Naive thymus-derived CD4-positive, alpha-beta T cell (primary cell): Measurements from ENCODE around the gene MACF1. TPM values are rescaled to one million over a fixed set of nuclear protein-coding genes. Genes with fewer than 3 reads are reported as not detected.

Experiments used
- ATAC-seq: fragments of 150-1000 bp; cut with Tn5 transposase; 2 replicates; pipeline ENCODE4 v1.10.0; 2021; ENCODE audit warnings: mild to moderate bottlenecking, moderate library complexity
- CTCF ChIA-PET: fragments of 350-600 bp; sonication (Branson Sonifier 250); formaldehyde crosslinking; loops from one replicate; lab custom pipeline; 2021; ENCODE audit warnings: antibody characterized with exemption; lab: Charles Lee
- POLR2A ChIA-PET: fragments of 350-600 bp; sonication (Branson Sonifier 250); formaldehyde crosslinking; loops from one replicate; lab custom pipeline; 2021; ENCODE audit warnings: antibody characterized with exemption, inconsistent platforms; lab: Charles Lee
- DNase-seq, 9 donors: peaks; one replicate each; pipeline versions ENCODE4 v3.0.0 to v3.0.0-alpha.2; 2020 to 2022; ENCODE audit warnings: mixed read lengths in 1 of 9
- H3K27ac ChIP-seq: one replicate; pipeline ENCODE4 v1.7.0; 2013; ENCODE audit warnings: mild to moderate bottlenecking, low read depth, low read length, moderate library complexity
- H3K27me3 ChIP-seq, 2 donors: one replicate each; pipeline ENCODE4 v1.7.0; 2013; ENCODE audit warnings: low read length in 2 of 2, mild to moderate bottlenecking in 2 of 2, moderate library complexity in 2 of 2; ENCODE audit not compliant: control insufficient read depth in 2 of 2, insufficient read depth in 2 of 2
- H3K36me3 ChIP-seq, 3 experiments: 1 replicate in 2 of 3; 2 replicates in 1 of 3; pipeline ENCODE4 v1.7.0; 2013; ENCODE audit warnings: low read length in 3 of 3, mild to moderate bottlenecking in 3 of 3, moderate library complexity in 1 of 3; ENCODE audit not compliant: insufficient read depth in 3 of 3, control insufficient read depth in 2 of 3
- H3K4me1 ChIP-seq, 2 donors: one replicate each; pipeline ENCODE4 v1.7.0; 2013; ENCODE audit warnings: low read length in 2 of 2, mild to moderate bottlenecking in 2 of 2, moderate library complexity in 1 of 2; ENCODE audit not compliant: control insufficient read depth in 2 of 2, insufficient read depth in 2 of 2
- H3K4me3 ChIP-seq: 2 replicates; pipeline ENCODE4 v1.7.0; 2013; ENCODE audit warnings: mild to moderate bottlenecking, low read length
- H3K9me3 ChIP-seq, 3 experiments: 1 replicate in 2 of 3; 2 replicates in 1 of 3; pipeline ENCODE4 v1.7.0; 2013; ENCODE audit warnings: low read length in 3 of 3; ENCODE audit not compliant: control insufficient read depth in 2 of 3
- H3K27ac Mint-ChIP-seq, 9 donors: one replicate each; pipeline ENCODE4 v1.8.0; 2020 to 2022; ENCODE audit warnings: mixed read lengths in 9 of 9, mild to moderate bottlenecking in 8 of 9, moderate library complexity in 5 of 9, inconsistent platforms in 2 of 9
- H3K27me3 Mint-ChIP-seq, 5 donors: one replicate each; pipeline ENCODE4 v1.8.0; 2021 to 2022; ENCODE audit warnings: mixed read lengths in 5 of 5, mild to moderate bottlenecking in 1 of 5
- H3K36me3 Mint-ChIP-seq, 5 donors: one replicate each; pipeline ENCODE4 v1.8.0; 2020 to 2022; ENCODE audit warnings: mixed read lengths in 5 of 5, mild to moderate bottlenecking in 3 of 5, inconsistent platforms in 1 of 5
- H3K4me1 Mint-ChIP-seq, 7 donors: one replicate each; pipeline ENCODE4 v1.8.0; 2020 to 2022; ENCODE audit warnings: mixed read lengths in 7 of 7, mild to moderate bottlenecking in 3 of 7, inconsistent platforms in 1 of 7
- H3K4me3 Mint-ChIP-seq, 10 donors: one replicate each; pipeline ENCODE4 v1.8.0; 2020 to 2022; ENCODE audit warnings: mild to moderate bottlenecking in 10 of 10, mixed read lengths in 10 of 10, moderate library complexity in 6 of 10, inconsistent platforms in 2 of 10
- H3K9me3 Mint-ChIP-seq, 11 donors: one replicate each; pipeline ENCODE4 v1.8.0; 2020 to 2022; ENCODE audit warnings: mixed read lengths in 11 of 11, mild to moderate bottlenecking in 4 of 11, inconsistent platforms in 1 of 11, moderate library complexity in 1 of 11
- intact Hi-C, 2 donors: fragments of 100-400 bp; cut with micrococcal nuclease; formaldehyde crosslinking; loops; one replicate each; pipeline ENCODE4 v1.15.1; 2023
- polyA plus RNA-seq, 2 donors: library from polyadenylated mRNA; unstranded; fragments of 300-500 nt; fragmentation: Illumina TruSeq; gene quantifications; one replicate each; pipeline ENCODE4 v1.2.3, GENCODE V29; 2021
- total RNA-seq, 6 experiments: library from RNA in 5 of 6; stranded (reverse) in 5 of 6; gene quantifications; 1 replicate in 5 of 6; 2 replicates in 1 of 6; pipeline ENCODE4 v1.2.3 and lab custom pipeline; 2021 to 2026

MACF1 gene
- total and polyA plus RNA-seq, 7 experiments from 2014 or later: 21.2 to 409 (median 288) TPM

DNA sequence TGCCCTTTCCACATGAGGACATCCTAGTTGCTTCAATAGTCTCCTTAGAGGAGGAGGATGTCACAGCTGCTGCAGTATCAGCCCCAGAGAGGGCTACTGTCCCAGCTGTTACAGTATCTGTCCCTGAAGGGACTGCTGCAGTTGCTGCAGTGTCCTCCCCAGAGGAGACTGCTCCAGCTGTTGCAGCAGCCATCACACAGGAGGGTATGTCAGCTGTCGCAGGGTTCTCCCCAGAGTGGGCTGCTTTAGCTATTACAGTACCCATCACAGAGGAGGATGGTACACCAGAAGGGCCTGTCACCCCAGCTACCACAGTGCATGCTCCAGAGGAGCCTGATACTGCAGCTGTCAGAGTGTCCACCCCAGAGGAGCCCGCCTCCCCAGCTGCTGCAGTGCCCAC lies 208.4 kb downstream of the MACF1 start:
- Mint-ChIP-seq H3K9me3 (no peaks in the 10 kb centered on the region), H3K36me3 (peaks cover 0 to 21% (median 6%) of the 10 kb centered on the region in 5 donors), H3K27me3 (no peaks in the 10 kb centered on the region), H3K4me3 (no peak overlapping the region), H3K4me1 (peaks cover 31 to 63% (median 56%) of the 10 kb centered on the region in 7 donors), H3K27ac (no peak overlapping the region)
- no peaks in the 10 kb centered on the region for H3K9me3 ChIP-seq
- no peaks in the 10 kb centered on the region for H3K27me3 ChIP-seq
- intact Hi-C loops: loop anchor here in 1 of 2 donors (5.0 to 10.0 kb wide), 2 partner anchors 146 to 558 kb away; partner anchors contain the start of gene RRAGC
- ATAC-seq (no peak), DNase-seq (no peak)
- no peak overlapping the region for H3K27ac ChIP-seq
- peaks cover 11 to 24% of the 10 kb centered on the region in 2 donors for H3K4me1 ChIP-seq
- POLR2A ChIA-PET: no interaction called here
- H3K4me3 ChIP-seq: no peak overlapping the region
- CTCF ChIA-PET: interaction anchor here (1.3 kb wide), 1 partner anchor 14 kb away, joined by 3 read pairs; no protein-coding TSS in a partner anchor
- H3K36me3 ChIP-seq: peaks cover 3 to 18% (median 8%) of the 10 kb centered on the region in 3 experiments

DNA sequence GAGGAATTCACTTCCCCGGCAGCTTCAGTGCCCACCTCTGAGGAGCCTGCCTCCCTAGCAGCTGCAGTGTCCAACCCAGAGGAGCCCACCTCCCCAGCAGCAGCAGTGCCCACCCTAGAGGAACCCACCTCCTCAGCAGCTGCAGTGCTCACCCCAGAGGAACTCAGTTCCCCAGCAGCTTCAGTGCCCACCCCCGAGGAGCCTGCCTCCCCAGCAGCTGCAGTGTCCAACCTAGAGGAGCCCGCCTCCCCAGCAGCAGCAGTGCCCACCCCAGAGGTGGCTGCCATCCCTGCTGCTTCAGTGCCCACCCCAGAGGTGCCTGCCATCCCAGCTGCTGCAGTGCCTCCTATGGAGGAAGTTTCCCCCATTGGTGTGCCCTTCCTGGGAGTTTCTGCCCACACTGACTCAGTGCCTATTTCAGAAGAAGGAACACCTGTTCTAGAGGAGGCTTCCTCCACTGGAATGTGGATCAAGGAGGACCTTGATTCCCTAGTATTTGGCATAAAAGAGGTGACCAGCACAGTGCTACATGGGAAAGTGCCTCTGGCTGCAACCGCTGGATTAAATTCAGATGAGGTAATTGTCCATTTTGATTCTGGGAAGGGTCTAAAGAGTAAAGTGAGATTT lies 209.5 kb downstream of the MACF1 start:
- Mint-ChIP-seq H3K4me3 (peak overlapping the region in 1 of 10 donors; percentile 26), H3K4me1 (peaks cover 32 to 64% (median 59%) of the 10 kb centered on the region in 7 donors), H3K27ac (peak overlapping the region in 3 of 9 donors; percentile 24 to 51 (median 31)), H3K36me3 (peaks cover 0 to 26% (median 8%) of the 10 kb centered on the region in 5 donors), H3K27me3 (no peaks in the 10 kb centered on the region), H3K9me3 (no peaks in the 10 kb centered on the region)
- Histone ChIP-seq H3K9me3 (no peaks in the 10 kb centered on the region), H3K4me3 (no peak overlapping the region), H3K27me3 (no peaks in the 10 kb centered on the region), H3K36me3 (peaks cover 3 to 18% (median 8%) of the 10 kb centered on the region in 3 experiments), H3K4me1 (peaks cover 7 to 20% of the 10 kb centered on the region in 2 donors), H3K27ac (no peak overlapping the region)
- intact Hi-C loops: loop anchor here in 1 of 2 donors (5.0 to 10.0 kb wide), 2 partner anchors 147 to 559 kb away; partner anchors contain the start of gene RRAGC
- POLR2A ChIA-PET: no interaction called here
- DNase-seq: no peak
- ATAC-seq: no peak
- CTCF ChIA-PET: interaction anchor here (1.2 kb wide), 1 partner anchor 155 kb away, joined by 3 read pairs; no protein-coding TSS in a partner anchor

DNA sequence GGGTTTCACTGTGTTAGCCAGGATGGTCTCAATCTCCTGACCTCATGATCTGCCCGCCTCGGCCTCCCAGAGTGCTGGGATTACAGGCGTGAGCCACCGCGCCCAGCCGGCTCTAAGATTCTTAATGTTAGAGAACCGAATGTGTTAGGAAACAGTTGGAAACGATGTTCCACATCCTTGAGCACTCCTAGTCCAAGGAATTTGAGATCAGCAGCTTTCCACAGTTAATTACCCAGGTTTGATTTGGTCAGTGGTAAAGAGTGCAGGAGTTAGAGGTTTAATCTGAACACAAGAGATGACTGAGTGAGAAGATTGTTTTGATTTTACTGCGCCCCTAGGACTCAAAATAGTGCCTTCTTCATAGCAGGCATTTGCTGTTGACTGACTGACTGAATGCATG lies 211.1 kb downstream of the MACF1 start:
- Mint-ChIP-seq H3K27me3 (no peaks in the 10 kb centered on the region), H3K4me1 (peaks cover 23 to 58% (median 52%) of the 10 kb centered on the region in 7 donors), H3K36me3 (peaks cover 0 to 26% (median 8%) of the 10 kb centered on the region in 5 donors), H3K4me3 (no peak overlapping the region), H3K27ac (peak overlapping the region in 2 of 9 donors; percentile 2 to 37), H3K9me3 (no peaks in the 10 kb centered on the region)
- CTCF ChIA-PET: interaction anchor here (1.2 kb wide), 1 partner anchor 157 kb away, joined by 3 read pairs; no protein-coding TSS in a partner anchor
- Histone ChIP-seq H3K27me3 (no peaks in the 10 kb centered on the region), H3K9me3 (no peaks in the 10 kb centered on the region), H3K4me3 (no peak overlapping the region), H3K4me1 (peaks cover 0 to 9% of the 10 kb centered on the region in 2 donors), H3K27ac (no peak overlapping the region), H3K36me3 (peaks cover 3 to 18% (median 8%) of the 10 kb centered on the region in 3 experiments)
- intact Hi-C loops: loop anchor here in 1 of 2 donors (10.0 kb wide), 1 partner anchor 561 kb away; the partner anchor contains the start of gene RRAGC
- ATAC-seq (no peak), DNase-seq (no peak)
- POLR2A ChIA-PET: interaction anchor here (0.8 kb wide), 1 partner anchor 18 kb away, joined by 3 read pairs; no protein-coding TSS in a partner anchor

DNA sequence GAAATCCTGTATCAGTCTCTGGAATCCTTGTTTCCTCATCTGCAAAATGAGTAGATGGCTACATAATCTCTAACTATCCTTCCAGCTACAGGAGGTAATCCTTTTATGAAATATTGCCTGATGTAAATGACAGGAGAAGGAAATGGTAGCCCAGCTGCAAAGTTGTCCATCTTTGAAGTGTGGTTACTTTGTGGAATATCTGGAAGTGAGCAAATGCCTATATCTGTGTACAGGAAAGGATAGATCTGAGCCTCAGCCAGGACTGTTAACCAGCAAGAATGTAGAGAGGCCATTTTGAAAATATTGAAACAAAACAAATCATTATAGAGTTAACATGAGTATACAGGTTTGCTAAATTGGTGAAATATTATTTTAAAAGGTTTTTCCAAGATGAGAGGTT lies 212.1 kb downstream of the MACF1 start:
- DNase-seq (no peak), ATAC-seq (no peak)
- Mint-ChIP-seq H3K4me1 (peaks cover 19 to 47% (median 41%) of the 10 kb centered on the region in 7 donors), H3K9me3 (no peaks in the 10 kb centered on the region), H3K36me3 (peaks cover 0 to 26% (median 5%) of the 10 kb centered on the region in 5 donors), H3K27me3 (no peaks in the 10 kb centered on the region), H3K4me3 (no peak overlapping the region), H3K27ac (peak overlapping the region in 2 of 9 donors; percentile 20 to 37)
- CTCF ChIA-PET: no interaction called here
- no peaks in the 10 kb centered on the region for H3K27me3 ChIP-seq
- peaks cover 0 to under 1% of the 10 kb centered on the region in 2 donors for H3K4me1 ChIP-seq
- no peak overlapping the region for H3K27ac ChIP-seq
- peaks cover 3 to 17% (median 8%) of the 10 kb centered on the region in 3 experiments for H3K36me3 ChIP-seq
- POLR2A ChIA-PET: interaction anchor here (0.6 kb wide), 1 partner anchor 9 kb away, joined by 5 read pairs; no protein-coding TSS in a partner anchor
- H3K4me3 ChIP-seq: no peak overlapping the region
- no peaks in the 10 kb centered on the region for H3K9me3 ChIP-seq
- intact Hi-C loops: loop anchor here in 1 of 2 donors (10.0 kb wide), 1 partner anchor 562 kb away; the partner anchor contains the start of gene RRAGC

DNA sequence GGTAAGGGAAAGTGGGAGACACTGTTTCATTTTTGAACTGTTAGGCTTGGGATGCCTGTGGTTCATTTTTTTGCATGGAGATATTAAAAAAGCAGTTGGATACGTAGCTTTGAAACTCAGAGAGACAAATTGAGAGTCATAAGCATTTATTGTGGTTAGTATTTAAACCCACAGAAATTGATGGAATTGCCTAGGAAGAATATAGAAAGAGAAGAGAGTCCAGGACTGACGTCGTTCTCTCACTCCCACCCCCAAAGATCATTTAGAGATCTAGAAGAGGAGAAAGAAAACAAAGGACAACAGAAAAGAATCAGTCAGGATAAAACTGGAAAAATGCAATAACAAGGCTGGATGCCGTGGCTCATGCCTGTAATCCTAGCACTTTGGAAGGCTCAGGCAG lies 213.7 kb downstream of the MACF1 start:
- Mint-ChIP-seq H3K4me1 (peaks cover 20 to 40% (median 30%) of the 10 kb centered on the region in 7 donors), H3K4me3 (peak overlapping the region in 1 of 10 donors; percentile 18), H3K36me3 (peaks cover 5 to 28% (median 12%) of the 10 kb centered on the region in 5 donors), H3K27me3 (no peaks in the 10 kb centered on the region), H3K27ac (peak overlapping the region in 5 of 9 donors; percentile 9 to 86 (median 76)), H3K9me3 (no peaks in the 10 kb centered on the region)
- ChIA-PET POLR2A (no interaction called here), CTCF (interaction anchor here (1.5 kb wide), 1 partner anchor 8 kb away, joined by 6 read pairs; no protein-coding TSS in a partner anchor)
- no peaks in the 10 kb centered on the region for H3K4me1 ChIP-seq
- H3K4me3 ChIP-seq: no peak overlapping the region
- no peak overlapping the region for H3K27ac ChIP-seq
- intact Hi-C loops: loop anchor here in 1 of 2 donors (10.0 kb wide), 1 partner anchor 563 kb away; the partner anchor contains the start of gene RRAGC
- H3K9me3 ChIP-seq: no peaks in the 10 kb centered on the region
- H3K36me3 ChIP-seq: peaks cover 3 to 15% (median 4%) of the 10 kb centered on the region in 3 experiments
- ATAC-seq (no peak), DNase-seq (no peak)
- H3K27me3 ChIP-seq: no peaks in the 10 kb centered on the region

DNA sequence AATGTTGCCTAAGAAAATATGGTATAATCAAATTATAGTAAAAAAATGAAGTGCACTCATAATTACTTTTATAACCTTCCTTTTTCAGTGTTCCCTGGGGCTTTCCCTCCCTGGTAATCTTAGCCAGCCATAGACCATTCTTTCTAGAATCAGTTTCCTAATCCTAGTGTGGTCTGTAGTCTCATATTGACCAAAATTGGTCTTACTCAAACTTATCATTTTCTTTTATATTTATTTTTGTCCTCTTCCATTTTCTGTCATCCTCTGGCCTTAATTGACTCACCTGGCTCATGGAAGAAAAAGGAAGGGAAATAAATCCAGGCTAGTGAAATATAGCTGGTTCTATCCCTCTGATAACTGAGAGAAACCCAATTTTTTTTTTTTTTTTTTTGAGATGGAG lies 216.0 kb downstream of the MACF1 start:
- H3K4me3 Mint-ChIP-seq: no peak overlapping the region
- Histone ChIP-seq H3K27ac (no peak overlapping the region), H3K9me3 (no peaks in the 10 kb centered on the region), H3K4me1 (no peaks in the 10 kb centered on the region), H3K4me3 (no peak overlapping the region), H3K36me3 (peaks cover 11 to 28% (median 22%) of the 10 kb centered on the region in 3 experiments), H3K27me3 (no peaks in the 10 kb centered on the region)
- DNase-seq (no peak), ATAC-seq (no peak)
- ChIA-PET CTCF (interaction anchor here (0.6 to 1.9 kb wide), 2 partner anchors 9 to 120 kb away, joined by 3 to 7 read pairs; no protein-coding TSS in a partner anchor), POLR2A (no interaction called here)
- peak overlapping the region in 4 of 9 donors; percentile 15 to 45 (median 26) for H3K27ac Mint-ChIP-seq
- intact Hi-C loops: no loop called here
- H3K4me1 Mint-ChIP-seq: peaks cover 7 to 40% (median 22%) of the 10 kb centered on the region in 7 donors
- H3K9me3 Mint-ChIP-seq: no peaks in the 10 kb centered on the region
- H3K27me3 Mint-ChIP-seq: no peaks in the 10 kb centered on the region
- peaks cover 8 to 36% (median 23%) of the 10 kb centered on the region in 5 donors for H3K36me3 Mint-ChIP-seq
